Fibroblast of mammary gland (primary cell): ENCODE data around the gene PRAMEF5.
"Not testable (repeated sequence)": the region's sequence is repeated elsewhere in the genome, so short reads cannot be mapped to it uniquely, and the experiment has no call there.

ENCODE experiments used
- DNase-seq: peaks from one replicate; pipeline ENCODE4 v3.0.0-alpha.2; 2010; ENCODE audit warnings: low read depth
- H3K4me3 ChIP-seq: 2 replicates; pipeline ENCODE4 v1.5.1; 2011; ENCODE audit warnings: low read depth, mild to moderate bottlenecking, low read length, moderate library complexity; ENCODE audit not compliant: control insufficient read depth

The PRAMEF5 gene

GRCh38 chr1:13239633-13240032 lies 14.4 kb upstream of the PRAMEF5 start:
- not testable (repeated sequence) for DNase-seq, H3K4me3 ChIP-seq

GRCh38 chr1:13243536-13244263 lies 10.3 kb upstream of the PRAMEF5 start:
- DNase-seq, H3K4me3 ChIP-seq: not testable (repeated sequence)

- not testable (repeated sequence) for H3K4me3 ChIP-seq, DNase-seq
Measured at GRCh38 chr1:13245841-13246553, 8.0 kb upstream of the PRAMEF5 start.

GRCh38 chr1:13246554-13246871 lies 7.5 kb upstream of the PRAMEF5 start:
- not testable (repeated sequence) for DNase-seq

GRCh38 chr1:13247122-13247521 lies 6.9 kb upstream of the PRAMEF5 start:
- not testable (repeated sequence) for DNase-seq

More at GRCh38 chr1:13246554-13246871, 7.5 kb upstream of the PRAMEF5 start:
- H3K4me3 ChIP-seq = not testable (repeated sequence)

GRCh38 chr1:13265124-13265523 lies 11.1 kb downstream of the PRAMEF5 start:
- DNase-seq, H3K4me3 ChIP-seq: not testable (repeated sequence)

More at GRCh38 chr1:13247122-13247521, 6.9 kb upstream of the PRAMEF5 start:
- H3K4me3 ChIP-seq = not testable (repeated sequence)

- not testable (repeated sequence) for H3K4me3 ChIP-seq, DNase-seq
Measured at GRCh38 chr1:13277016-13277415, 23.0 kb downstream of the PRAMEF5 start.

- DNase-seq, H3K4me3 ChIP-seq: not testable (repeated sequence)
Measured at GRCh38 chr1:13279617-13280016, 25.6 kb downstream of the PRAMEF5 start.

GRCh38 chr1:13285037-13285436 lies 31.0 kb downstream of the PRAMEF5 start, which contains the start of gene PRAMEF8:
PRAMEF8 (minus strand) TSS chr1:13285137; CDS start chr1:13284091, 1,046 bp downstream.
- not testable (repeated sequence) for H3K4me3 ChIP-seq, DNase-seq

- H3K4me3 ChIP-seq, DNase-seq: not testable (repeated sequence)
Measured at GRCh38 chr1:13289030-13289429, 35.0 kb downstream of the PRAMEF5 start.

GRCh38 chr1:13297216-13297931 lies 43.4 kb downstream of the PRAMEF5 start:
- not testable (repeated sequence) for DNase-seq, H3K4me3 ChIP-seq

- not testable (repeated sequence) for DNase-seq, H3K4me3 ChIP-seq
Measured at GRCh38 chr1:13298699-13299098, 44.7 kb downstream of the PRAMEF5 start.

- DNase-seq, H3K4me3 ChIP-seq: not testable (repeated sequence)
Measured at GRCh38 chr1:13302197-13302596, 48.2 kb downstream of the PRAMEF5 start.

- not testable (repeated sequence) for DNase-seq
Measured at GRCh38 chr1:13303239-13303638, 49.2 kb downstream of the PRAMEF5 start, which contains the start of gene PRAMEF33. PRAMEF33 (plus strand) TSS chr1:13303539; CDS start chr1:13305955, 2,416 bp downstream.

More at GRCh38 chr1:13303239-13303638, 49.2 kb downstream of the PRAMEF5 start, which contains the start of gene PRAMEF33:
- not testable (repeated sequence) for H3K4me3 ChIP-seq
